Vagina (tissue), 2 donors: ENCODE measurements around the gene LHX5. TPM values are rescaled to one million over a fixed set of nuclear protein-coding genes. Genes with fewer than 3 reads are reported as not detected.

Experiments
- DNase-seq, 2 donors: peaks; one replicate each; pipeline ENCODE4 v3.0.0-alpha.2; 2017; ENCODE audit errors: extremely low spot score in 2 of 2
- H3K27ac ChIP-seq: fragments of 200-600 bp; sonication (generic); one replicate; pipeline ENCODE4 v1.5.1; 2019
- H3K27me3 ChIP-seq: fragments of 200-600 bp; sonication (generic); one replicate; pipeline ENCODE4 v1.5.1; 2019
- H3K36me3 ChIP-seq, 2 donors: fragments of 200-600 bp; sonication (generic); one replicate each; pipeline ENCODE4 v1.5.1; 2017 to 2019
- H3K4me1 ChIP-seq: fragments of 200-600 bp; sonication (generic); one replicate; pipeline ENCODE4 v1.5.1; 2019
- H3K4me3 ChIP-seq, 2 donors: fragments of 200-600 bp; sonication (generic); 1 replicate in 1 of 2; 2 replicates in 1 of 2; pipeline ENCODE4 v1.5.1; 2016 to 2019
- H3K9me3 ChIP-seq: fragments of 200-600 bp; sonication (generic); one replicate; pipeline ENCODE4 v1.5.1; 2019
- CTCF ChIP-seq, 3 experiments: fragments of 450-650 bp in 2 of 3; fragments of 200-600 bp in 1 of 3; sonication (generic) in 1 of 3; IDR thresholded peaks; one replicate each; pipeline ENCODE4 v1.5.1; 2017 to 2019; ENCODE audit warnings: antibody characterized with exemption in 3 of 3, mild to moderate bottlenecking in 2 of 3, moderate library complexity in 2 of 3
- POLR2A ChIP-seq, 2 donors: fragments of 450-650 bp; IDR thresholded peaks; one replicate each; pipeline ENCODE4 v1.6.1; 2017; ENCODE audit warnings: antibody characterized with exemption in 2 of 2, mild to moderate bottlenecking in 2 of 2, moderate library complexity in 2 of 2
- POLR2AphosphoS5 ChIP-seq, 2 donors: sonication (generic); formaldehyde crosslinking; IDR thresholded peaks; one replicate each; pipeline ENCODE4 v1.9.0; 2017; ENCODE audit warnings: antibody characterized with exemption in 2 of 2, mild to moderate bottlenecking in 2 of 2, low read depth in 1 of 2; ENCODE audit not compliant: insufficient read depth in 1 of 2
- intact Hi-C: fragments of 100-400 bp; cut with DNase I; formaldehyde crosslinking; loops from one replicate; pipeline ENCODE4 v1.15.1; 2023
- total RNA-seq: library from RNA; depleted of rRNA; stranded (reverse); fragments of >200 nt; gene quantifications from one replicate; pipeline ENCODE4 v1.2.3, GENCODE V29; 2016

Gene LHX5
- not detected for total RNA-seq

DNA sequence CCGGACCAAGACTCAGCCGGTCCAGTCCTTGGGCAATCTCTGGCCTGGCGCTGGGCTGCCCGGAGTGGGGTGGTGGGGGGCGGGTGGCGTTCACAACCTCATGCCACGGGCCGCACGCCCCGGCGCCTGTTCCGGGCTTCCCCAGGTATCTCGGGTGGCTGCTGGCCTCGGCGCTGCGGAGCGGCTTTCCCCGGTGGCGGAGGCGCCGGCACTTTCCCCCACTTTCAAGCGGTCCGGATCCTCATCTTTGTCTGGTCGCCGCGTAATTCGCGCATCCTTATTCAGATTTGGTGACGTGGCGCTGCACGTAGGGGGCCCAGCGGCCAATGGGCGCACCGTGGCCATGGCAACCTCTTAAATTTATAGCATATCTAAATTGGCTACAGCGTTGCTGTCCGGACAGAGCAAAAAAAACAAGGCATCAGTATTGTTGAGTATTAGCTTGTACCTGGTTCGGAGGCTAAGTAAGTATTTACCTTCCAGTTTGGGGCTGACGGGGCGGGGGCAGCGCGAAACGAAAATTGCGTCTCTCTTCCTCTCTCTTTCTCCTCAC lies at the start of gene LHX5:
Gene LHX5 (minus strand): TSS at position 253 of the 553 bp plus-strand sequence. CDS start 373 bp downstream, outside the sequence.
- H3K4me3 ChIP-seq: no peak within 1 kb of the TSS
- no peak within 1 kb of the TSS for H3K27ac ChIP-seq
- intact Hi-C loops: no loop called here
- H3K36me3 ChIP-seq: no peaks in the 10 kb centered on the region
- H3K4me1 ChIP-seq: peaks cover 15% of the 10 kb centered on the region
- TF ChIP-seq POLR2AphosphoS5 (IDR thresholded peaks at IDR 0.05; ENCODE audit: insufficient read depth in 1 of 2, low read depth in 1 of 2) (no peak), CTCF (IDR thresholded peaks at IDR 0.05) (no peak), POLR2A (IDR thresholded peaks at IDR 0.05) (no peak)
- no peak for DNase-seq
- H3K9me3 ChIP-seq: no peaks in the 10 kb centered on the region
- peaks cover 6% of the 10 kb centered on the region for H3K27me3 ChIP-seq

DNA sequence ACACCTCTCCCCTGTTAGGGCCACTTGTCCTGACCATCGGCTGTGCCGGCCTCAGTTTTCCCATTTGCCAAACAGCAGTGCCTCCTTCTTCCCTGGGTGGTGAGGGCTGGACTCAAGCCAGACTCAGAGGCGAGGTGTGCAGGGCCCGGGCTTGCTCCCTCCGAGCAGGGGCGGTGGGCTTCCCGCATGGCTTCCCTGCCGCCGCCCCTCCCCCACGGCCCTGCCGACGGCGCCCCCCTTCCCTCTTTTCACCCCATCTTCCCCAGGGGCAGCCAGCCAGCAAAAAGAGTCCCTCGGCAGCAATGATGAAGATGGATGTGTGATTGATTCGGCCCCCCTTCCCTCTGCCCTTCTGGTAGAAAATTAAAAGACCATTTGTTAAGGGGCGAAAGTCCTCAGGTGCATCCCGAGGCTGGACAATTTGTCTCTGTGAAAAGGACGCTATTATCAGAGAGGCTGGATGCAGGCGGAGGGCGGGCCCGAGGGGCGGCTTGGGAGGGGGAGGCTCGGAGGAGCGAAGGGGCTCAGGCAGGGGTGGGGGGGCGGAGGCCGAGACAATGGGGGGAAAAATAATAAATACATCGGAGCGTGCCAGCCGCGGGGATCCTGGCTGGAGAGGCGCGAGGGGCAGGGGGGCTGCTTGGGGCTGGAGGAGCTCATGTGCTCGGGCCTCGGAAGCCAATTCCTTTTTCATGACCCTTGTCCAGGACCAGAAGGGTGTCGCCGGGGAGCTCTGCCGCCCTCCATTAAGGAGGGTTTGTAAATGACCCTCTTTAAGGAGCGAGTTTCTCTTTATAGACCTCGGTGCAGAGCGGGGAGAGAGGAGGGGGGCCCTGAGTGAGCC lies 48.0 kb upstream of the LHX5 start:
- Histone ChIP-seq H3K4me1 (no peaks in the 10 kb centered on the region), H3K27ac (no peak overlapping the region), H3K36me3 (no peaks in the 10 kb centered on the region), H3K27me3 (no peaks in the 10 kb centered on the region), H3K9me3 (no peaks in the 10 kb centered on the region), H3K4me3 (no peak overlapping the region)
- intact Hi-C loops: no loop called here
- DNase-seq: no peak
- TF ChIP-seq POLR2AphosphoS5 (IDR thresholded peaks at IDR 0.05; ENCODE audit: insufficient read depth in 1 of 2, low read depth in 1 of 2) (no peak), POLR2A (IDR thresholded peaks at IDR 0.05) (no peak), CTCF (IDR thresholded peaks at IDR 0.05) (no peak)

- Histone ChIP-seq H3K9me3 (no peaks in the 10 kb centered on the region), H3K27ac (no peak overlapping the region), H3K36me3 (no peaks in the 10 kb centered on the region), H3K27me3 (no peaks in the 10 kb centered on the region), H3K4me3 (no peak overlapping the region), H3K4me1 (no peaks in the 10 kb centered on the region)
- TF ChIP-seq POLR2AphosphoS5 (IDR thresholded peaks at IDR 0.05; ENCODE audit: insufficient read depth in 1 of 2, low read depth in 1 of 2) (no peak), POLR2A (IDR thresholded peaks at IDR 0.05) (no peak), CTCF (IDR thresholded peaks at IDR 0.05) (no peak)
- intact Hi-C loops: no loop called here
- DNase-seq: no peak
Measured at GRCh38 chr12:113515082-113515856, 43.6 kb upstream of the LHX5 start.

DNA sequence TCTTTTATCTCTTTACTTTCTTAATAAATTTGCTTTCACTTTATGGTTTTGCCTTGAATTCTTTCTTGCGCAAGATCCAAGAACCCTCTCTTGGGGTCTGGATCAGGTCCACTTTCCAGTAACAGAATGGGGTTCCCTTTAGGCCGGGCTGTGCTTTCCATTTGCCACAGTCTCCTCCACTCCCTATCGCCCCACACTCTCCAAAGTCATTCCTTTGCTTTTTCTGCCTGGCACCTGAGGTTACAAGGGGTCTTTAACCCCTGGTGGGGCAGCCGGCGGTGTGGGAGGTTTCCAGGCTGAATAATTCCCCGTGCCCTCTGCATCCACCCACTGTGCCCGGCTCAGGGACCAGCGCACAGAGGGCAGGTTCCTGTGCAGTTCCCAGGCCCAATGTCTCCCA lies 42.9 kb upstream of the LHX5 start:
- no peak for DNase-seq
- intact Hi-C loops: no loop called here
- Histone ChIP-seq H3K36me3 (no peaks in the 10 kb centered on the region), H3K27ac (no peak overlapping the region), H3K9me3 (no peaks in the 10 kb centered on the region), H3K27me3 (no peaks in the 10 kb centered on the region), H3K4me1 (no peaks in the 10 kb centered on the region), H3K4me3 (no peak overlapping the region)
- TF ChIP-seq POLR2AphosphoS5 (IDR thresholded peaks at IDR 0.05; ENCODE audit: insufficient read depth in 1 of 2, low read depth in 1 of 2) (no peak), CTCF (IDR thresholded peaks at IDR 0.05) (no peak), POLR2A (IDR thresholded peaks at IDR 0.05) (no peak)
